NOMO-1 treated with dmso at 0.1 percent for 144 hours (cell line): Measurements from ENCODE around the gene ADAMTS15.

Experiments
- DNase-seq: peaks from one replicate; lab custom pipeline; 2025; ENCODE audit not compliant: unreplicated experiment; lab: John Stamatoyannopoulos, UW

The ADAMTS15 gene

DNA sequence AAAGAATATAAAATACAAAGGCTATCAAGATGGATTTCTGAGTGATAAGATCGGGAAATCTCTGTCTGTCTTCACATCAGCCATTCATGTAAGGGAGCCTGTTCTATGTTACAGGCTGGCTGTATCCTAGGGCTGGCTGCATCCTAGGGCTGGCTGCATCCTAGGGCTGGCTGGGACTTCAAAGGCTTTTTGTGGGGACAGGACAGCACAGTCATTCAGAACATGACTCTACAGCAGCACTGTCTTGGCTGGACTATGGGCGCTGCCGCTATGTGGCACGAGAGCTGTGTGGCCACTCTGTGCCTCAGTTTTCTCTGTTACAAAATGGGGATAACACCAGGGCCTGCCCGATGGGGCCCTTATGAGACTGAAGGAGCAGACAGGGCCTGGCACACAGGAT is 30.2 kb upstream of the ADAMTS15 start:
- no peak for DNase-seq

DNA sequence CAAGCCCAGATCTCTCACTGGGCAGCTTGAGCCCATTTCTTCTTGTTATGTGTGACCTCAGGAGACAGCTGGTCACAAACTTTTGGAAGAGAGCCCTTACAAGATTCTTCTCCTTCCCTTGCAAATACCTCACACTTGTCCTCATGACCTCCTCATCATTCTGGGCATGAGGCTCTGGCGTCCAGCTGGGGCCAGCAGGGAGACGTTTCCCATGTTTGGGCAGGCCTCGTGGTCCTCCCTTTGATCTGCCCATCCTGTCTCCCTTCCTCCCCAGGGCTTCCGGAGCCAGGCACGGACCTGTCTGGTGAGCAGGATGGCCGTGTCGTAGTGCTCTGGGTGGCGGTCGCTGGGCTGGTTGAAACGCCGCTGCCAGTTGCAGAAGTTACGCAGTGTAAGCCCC is 29.7 kb upstream of the ADAMTS15 start:
- no peak for DNase-seq

DNA sequence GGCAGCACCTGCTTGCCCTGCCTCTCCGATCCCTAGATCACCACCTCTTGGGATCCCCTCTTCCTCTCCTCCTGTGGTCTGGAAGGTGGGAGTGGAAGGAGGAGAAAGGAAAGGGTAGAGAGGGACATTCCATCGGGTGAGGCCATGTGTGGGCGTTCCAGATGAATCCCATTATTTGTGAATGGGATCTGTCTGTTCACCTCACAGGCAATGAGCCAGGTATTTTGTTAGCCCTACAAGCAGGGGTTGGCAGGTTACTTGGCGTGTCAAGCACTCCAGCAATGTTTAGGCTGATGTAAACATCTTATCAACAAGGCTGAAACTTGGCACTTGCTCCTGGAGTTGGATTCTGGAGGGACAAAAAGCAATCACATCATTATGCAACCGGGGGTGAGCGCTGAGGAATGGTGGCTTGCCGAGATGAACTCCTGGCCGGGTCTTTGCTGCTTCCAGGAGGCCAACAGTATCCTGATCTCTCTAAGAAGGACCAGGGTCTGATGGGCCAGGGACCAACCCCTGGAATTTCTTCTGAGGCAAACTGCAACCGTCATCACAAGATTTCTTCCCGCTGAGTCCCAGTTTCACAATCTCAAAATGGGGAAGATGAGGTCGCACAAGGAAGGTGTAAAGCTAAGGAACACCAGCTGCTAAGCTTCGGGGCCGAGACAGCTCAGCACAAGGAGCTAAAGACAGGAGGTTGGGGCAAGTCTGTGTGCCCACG is 27.8 kb upstream of the ADAMTS15 start:
- no peak for DNase-seq

DNA sequence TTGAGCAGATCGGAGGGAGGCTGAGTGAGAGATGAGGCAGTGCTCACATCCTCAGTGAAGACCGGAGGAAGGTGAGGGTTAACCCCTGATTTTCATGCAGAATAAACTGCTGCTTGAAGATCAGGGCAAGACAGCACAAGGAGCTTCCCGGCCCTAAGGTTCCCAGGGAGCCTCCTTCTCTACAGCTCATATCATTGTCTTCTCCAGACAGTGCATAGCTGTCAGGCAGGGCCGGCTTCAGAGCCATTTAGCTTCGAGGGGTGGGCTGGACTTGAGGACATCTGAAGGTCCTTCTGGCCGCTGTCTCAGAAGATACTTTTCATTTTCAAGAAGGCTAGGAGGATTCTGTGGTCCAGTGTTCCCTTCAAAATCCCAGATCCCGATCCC is 27.3 kb upstream of the ADAMTS15 start:
- DNase-seq, result no peak

DNA sequence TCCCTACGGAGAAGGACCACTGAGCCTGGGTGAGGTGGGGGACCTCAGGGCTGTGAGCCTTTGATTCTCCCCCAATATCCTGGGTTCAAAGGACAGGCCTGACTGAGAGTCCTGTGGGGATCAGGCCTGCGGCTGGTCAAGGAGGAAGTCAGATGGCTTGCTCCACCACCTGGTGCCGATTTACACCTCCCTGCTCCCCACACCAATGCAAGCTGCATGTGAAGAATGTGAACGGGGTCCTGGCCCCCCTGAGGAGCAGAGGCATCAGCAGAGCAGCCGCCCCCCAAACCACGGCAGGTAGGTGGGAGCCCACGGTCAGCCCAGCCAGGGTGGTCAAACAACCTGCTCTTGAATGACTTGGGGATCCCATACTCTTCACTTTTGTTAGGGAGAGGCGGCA is 26.7 kb upstream of the ADAMTS15 start:
- DNase-seq, result no peak

DNA sequence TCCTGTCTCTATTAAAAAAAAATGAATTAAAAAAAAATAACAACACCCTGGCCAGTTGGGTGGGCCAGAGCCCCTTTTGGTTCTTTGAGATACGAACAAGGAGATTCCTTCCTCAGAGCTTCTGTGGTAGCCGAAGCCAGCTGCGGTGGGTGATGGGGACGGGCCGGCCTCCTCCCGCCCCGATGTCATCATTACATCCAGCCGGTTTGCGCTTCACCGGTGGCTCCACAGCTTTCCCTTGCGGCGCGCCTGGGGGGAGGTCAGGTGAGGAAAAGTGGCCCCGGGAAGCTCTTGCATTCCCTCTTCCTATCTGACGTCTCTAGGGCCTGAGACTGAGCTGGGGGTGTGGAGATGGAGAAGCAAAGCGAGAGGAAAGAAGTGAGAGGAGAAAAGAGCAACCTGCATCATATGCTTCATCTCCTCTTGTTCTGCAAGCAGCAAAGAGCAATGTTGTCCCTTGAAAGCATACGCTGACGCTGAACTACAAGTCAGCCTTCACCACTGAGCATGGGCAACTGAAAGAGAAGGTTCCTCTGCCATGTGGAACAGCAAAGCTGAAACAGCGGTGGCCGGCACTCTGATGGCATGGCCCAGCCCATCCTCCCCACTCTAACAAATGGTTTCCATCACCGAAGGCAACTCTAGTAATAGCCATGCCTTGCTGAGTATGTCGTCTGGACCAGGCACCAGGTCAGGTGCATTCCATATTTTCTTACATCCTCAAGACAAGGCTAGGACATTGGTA is 26.0 kb upstream of the ADAMTS15 start:
- DNase-seq, result no peak

DNA sequence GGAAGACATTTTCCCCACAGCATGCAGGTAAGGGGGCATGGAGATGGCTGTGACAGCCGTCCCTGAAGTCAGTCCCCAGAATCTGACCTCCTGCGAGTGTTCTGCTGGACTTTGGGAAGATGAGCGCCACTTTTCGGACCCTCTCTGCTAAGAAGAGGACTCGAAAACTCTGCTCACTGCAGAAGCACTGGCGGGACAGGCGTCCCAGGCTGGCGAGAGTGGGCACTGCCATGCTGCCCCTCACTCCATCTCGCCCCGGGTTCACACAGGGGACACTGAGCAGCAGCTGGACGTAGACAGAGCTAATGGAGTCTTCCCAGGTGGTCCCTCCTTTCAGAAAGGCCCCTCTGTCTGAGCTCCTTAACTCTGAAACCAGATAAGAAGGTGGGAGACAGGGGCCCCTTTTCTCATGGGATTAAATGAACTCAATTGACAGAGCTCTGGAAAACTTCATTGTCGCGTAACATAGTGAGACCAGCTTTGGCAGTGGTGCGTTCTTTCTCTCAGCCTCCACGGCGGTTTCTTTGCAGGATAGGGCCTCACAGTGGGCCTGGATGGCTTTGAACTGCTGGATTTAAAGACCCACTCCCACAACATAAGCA is 24.8 kb upstream of the ADAMTS15 start:
- DNase-seq, result no peak

DNA sequence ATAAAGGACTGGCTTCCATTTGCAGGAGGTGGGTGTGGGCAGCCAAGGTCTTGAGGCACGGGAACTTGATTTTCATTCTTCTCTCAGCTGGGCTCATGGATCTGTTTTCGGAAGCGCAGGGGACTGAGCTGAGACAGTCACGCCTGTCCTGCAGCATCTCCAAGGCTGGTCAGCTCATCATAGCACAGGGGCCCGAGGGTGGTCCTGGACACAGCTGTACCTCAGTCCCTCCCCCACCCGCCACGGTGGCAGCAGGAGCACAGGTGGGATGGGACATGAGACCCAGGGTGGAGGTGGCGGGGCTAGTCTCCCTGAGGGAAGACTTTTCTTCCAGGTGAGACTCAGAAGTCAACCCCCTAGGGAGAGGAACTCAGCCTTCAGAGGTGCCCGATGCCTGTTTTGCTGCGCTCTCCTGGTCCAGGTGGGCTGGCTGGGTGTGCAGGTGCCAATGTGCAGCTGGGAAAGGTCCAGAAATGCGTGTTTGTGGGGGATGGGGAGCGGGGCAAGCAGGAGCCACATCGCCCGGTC is 23.8 kb upstream of the ADAMTS15 start:
- no peak for DNase-seq

DNA sequence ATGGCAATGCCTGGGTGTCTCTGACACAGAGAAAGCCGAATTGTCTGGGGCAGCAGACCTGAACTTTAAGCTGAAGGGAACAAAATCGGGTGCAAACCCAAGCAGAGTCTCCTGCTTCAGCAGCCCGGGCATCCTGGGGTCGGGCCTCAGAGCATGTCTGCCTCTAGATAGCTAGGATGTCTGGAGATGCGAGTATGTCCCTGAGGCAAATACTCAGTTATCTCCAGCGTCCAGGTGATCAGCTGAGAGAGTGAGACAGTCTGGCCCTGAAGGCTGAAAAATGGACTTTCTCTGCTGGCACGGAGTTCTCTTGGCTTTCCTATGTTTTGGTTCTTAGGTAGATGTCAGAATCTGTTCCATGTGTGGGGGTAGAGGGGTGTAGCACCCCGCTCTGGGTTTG is 23.3 kb upstream of the ADAMTS15 start:
- no peak for DNase-seq

DNA sequence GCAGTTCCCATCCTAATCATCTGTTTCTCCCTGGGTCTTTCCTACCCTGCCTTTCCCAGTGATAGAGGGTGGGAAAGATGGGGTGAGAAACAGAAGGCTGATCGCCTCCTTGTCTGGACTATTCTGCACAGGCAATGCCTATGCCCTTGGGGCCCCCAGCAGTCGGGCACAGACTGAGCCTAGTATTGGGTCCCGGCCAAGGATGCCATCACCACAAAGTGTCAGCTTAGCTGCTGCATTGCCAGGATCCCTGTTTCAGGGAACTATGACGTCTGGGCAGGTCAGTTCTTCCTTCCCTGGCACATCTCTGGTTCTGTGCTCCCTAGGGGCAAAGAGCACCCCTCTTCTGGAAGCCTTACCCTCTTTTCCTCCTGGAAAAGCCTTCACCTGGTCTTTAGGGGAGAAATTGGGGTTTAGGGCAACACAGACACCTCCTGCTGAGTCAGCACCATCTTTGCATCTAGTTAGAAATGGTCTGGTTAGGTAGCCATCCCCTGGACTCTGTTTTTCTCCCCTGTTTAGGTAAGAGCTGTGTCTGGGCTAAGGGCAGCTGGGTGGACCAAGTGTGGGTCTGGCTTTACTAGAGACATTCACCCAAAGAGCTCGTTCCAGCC is 22.1 kb upstream of the ADAMTS15 start:
- no peak for DNase-seq

DNA sequence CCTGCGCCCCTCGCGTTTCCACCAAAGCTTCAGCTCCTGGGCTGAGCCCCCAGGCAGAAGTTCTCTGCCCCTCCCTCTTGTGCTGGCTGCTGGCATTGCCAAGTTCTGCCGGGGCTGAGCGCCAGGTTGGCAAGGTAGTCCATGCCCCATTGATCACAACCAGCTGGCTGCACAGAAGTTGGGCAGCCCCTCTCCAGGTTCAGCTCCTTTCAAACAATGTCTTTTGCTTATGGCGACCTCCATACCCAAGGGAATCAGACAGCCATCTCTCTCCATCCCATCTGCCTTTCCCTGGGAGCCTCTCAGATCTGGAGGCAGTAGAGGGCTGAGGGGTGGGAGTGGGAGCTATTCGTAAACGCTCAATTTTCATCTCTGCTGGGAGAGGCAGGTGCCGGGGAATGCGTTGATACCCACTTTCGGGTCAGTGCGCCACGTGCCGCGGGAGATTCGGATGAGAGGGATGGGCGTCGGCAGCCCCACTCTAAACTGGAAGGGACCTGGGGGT is 21.6 kb upstream of the ADAMTS15 start:
- DNase-seq, result no peak

DNA sequence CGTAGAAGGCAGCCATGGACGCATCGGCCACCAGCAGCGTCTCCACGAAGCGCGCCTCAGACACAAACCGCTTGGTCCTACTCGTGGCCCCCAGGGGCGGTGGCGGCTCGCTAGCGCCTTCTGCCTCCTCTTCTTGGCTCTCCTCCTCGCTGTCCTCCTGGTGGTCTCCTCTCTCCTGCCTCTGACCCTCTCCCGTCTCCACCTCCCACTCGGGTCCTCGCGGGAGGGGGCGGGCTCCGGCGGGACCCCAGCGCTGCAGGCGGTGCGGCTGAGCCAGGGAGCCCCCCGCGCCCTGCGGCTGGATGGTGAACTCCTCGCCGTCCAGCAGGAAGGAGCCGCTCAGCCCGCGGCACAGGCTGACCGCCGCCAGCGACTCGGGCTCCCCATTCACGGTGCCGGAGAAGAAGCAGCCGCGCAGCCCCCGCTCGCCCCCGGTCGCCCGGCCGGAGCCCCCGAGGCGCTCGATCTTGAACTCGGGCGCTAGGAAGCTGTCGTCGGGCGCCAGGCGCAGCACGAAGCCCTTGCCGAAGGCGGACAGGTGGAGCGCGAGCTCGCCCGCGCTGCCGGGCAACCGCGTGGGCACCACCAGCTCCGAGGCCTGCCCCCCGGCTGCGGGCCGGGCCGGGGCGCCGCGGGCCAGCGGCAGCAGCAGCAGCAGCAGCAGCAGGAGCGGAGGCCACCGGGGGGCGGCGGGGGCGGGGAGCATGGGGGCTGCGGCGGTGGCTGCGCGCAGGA is 20.7 kb upstream of the ADAMTS15 start:
- no peak for DNase-seq

DNA sequence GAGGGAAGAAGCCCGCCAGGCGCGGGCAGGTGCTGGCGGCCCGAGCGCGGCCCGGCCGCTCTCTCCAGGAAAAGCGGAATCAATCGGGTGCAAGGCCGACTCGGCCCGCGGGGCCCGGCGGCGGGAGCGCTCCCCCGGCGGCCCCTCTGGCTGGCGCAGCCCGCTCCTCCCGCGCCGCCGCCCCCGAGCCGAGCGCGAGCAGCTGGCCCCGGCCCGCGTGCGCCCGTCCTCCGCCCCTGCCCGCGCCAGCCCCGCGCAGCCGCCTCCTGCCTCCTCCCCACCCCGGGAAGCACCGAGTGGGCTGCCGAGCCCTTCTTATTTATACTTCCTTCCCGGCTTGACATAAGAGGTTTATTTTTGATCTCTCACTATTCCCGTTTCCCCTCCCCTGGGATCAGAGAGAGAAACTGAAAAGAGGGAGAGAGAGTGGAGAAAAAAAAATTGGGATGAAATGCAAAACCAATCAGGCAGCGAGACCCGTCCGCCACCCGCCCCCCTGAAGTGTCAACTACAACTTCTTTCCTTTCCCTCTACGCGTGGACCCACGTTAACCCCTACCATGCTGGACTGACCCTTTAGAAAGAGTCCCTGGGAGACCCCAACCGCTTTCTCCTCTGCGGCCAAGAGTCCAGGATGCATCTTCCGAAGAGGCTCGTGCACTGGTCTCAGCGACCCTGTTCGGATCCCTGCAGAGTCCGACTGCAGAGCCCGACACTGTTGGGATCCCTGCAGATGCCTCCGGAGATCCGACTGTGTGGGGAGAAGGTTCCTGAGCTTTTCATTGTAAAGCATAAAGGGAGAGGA is 19.9 kb upstream of the ADAMTS15 start, which contains the start of gene ADAMTS8:
Gene ADAMTS8 (minus strand): TSS at position 294 of the 804 bp plus-strand sequence. CDS start 323 bp downstream, outside the sequence.
- no peak for DNase-seq

DNA sequence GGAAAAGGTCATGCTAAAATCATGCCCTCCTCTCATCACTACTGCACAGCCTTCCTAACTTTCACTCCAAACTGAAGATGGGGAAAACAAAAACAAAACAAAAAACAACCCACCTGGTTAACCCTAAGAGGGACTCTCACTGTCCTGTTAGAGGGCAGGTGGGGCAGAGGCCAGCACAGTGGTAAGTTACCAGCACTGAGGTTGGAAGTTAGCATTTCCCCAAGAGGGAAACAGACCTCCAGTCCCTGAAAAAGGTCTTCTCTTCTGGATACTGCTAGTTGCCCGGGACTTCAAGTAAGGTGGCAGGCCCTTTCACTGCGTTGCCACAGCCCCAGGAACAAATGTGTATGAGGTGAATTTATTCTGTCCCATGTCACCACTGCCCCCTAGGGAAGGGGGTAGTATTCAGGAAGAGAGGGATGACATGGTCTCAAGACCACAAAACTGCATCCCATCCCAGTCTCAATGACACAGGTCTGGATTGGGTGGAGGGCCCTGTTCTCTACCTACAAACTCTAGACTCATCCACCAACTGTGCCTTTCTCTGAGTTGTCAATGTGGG is 19.2 kb upstream of the ADAMTS15 start:
- DNase-seq, result no peak

DNA sequence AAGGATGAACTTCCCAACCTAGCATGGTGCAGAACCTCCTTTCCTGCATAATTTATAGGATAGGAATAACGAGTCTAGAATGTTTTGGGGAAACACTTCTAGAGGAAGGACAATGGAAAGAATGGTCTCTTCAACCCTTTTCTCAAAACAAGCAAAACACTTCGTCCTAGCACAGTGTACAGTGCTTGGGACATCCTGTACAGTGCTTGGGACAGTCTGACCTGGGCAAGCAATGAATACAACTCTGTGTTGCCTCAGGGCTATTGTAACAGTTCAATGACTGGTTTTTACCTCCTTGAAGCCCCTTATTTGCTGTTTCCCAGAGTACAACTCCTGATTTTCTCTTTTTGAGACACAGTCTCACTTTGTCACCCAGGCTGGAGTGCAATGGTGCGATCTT is 18.5 kb upstream of the ADAMTS15 start:
- no peak for DNase-seq

DNA sequence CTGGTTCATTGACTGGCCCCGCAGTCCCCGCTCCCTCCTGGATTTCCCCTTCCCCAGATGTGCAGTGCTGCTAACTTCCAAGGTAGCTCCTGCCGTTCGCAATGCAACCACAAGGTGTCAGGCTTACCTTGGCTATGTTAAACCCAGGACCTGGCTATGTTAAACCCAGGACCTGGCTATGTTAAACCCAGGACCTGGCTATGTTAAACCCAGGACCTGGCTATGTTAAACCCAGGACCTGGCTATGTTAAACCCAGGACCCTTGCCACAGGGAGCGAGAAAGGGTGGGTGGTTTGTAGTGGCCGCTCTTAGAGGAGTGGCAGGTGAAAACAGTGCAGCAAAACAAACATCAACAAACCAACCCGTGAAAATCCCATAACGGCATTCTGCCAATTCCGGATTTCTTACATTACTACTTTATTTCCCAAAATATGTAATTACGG is 17.1 kb upstream of the ADAMTS15 start:
- peak; percentile 17 for DNase-seq

DNA sequence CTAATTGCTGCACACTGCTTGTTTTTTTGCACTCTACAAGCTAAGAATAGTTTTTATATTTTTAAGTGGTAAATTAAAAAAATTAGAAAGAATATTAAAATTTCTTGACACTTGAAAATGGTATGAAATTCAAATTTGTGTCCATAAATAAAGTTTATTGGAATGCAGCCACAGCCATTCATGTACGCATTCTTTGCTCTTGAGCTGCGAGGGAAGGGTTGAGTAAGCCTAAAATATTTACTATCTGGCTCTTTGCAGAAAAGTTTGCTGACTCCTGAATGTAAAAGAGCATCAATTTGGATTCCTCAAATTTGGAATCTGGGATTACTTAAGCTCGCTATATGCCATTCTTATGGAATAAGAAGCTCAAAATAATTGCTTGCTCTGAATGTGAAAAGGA is 16.6 kb upstream of the ADAMTS15 start:
- no peak for DNase-seq

DNA sequence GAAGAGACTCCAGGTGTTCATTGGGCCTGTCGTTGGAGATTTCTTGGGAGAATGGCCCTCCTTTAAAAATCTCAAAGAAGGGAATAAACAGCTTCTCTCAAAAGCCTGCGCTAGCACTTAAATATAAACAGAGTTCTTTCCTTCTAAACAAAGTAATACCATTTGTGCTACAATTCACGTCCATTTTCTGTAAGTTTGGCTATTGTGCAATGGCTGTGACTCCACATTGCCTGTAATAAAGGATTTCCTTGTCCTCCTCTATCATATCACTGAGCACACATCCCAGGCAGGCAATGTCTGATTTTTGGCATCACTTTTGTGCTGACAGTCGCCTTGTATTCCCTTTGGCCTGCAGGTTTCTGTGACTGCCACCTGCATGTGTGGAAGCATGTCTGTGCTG is 15.1 kb upstream of the ADAMTS15 start:
- no peak for DNase-seq

DNA sequence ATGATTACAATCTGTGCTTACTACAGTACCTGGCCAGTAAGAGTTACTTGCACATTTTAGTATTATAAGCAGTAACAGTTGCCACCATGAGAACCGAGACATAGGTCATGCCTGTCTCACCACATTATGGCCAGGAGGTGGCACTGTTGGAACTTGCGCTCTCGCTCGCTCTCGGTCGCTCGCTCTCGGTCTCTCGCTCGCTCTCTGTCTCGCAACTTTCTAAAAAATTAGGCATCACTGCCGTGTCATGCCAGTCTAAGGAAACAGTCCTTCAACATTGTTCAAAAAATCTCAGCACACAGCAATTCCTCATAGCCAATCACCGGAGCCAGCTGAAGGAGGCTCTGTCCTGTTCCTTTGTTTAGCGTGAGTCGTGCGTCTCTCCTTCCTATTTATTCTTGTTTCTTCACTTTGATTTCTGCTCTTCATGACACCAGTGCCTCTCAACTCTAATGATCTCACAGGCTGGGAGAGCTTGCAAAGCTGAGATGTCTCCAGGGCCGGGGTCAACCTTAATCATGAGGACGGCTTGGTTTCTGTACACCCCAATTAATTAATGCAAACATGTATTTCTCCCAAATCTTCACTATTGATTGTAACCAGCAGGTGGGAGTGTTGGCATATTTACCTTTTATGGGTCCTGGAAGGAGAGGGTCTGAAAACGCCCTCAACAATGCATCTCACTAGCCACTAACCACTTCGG is 13.8 kb upstream of the ADAMTS15 start:
- DNase-seq, result peak; percentile 76
